ENCODE measurements around the gene FMR1NB.

GRCh38 chrX:148051973-148052372, 70.8 kb downstream of the FMR1NB start:
- TF ChIP-seq CTCF (conservative IDR thresholded peaks at IDR 0.05; ENCODE audit: low read depth, low read length) = no peak
- no peak for TF ChIP-seq EZH2 (IDR thresholded peaks at IDR 0.05; ENCODE audit: borderline replicate concordance, low read depth, low read length, poor library complexity, severe bottlenecking)

Measured in A673 (cell line).